ENCODE data around the gene VPS45.
A peak's percentile ranks its signal among the peaks of the same experiment; 100 is the strongest.
"Not testable (repeated sequence)": the region's sequence is repeated elsewhere in the genome, so short reads cannot be mapped to it uniquely, and the experiment has no call there.

Gene VPS45

DNA sequence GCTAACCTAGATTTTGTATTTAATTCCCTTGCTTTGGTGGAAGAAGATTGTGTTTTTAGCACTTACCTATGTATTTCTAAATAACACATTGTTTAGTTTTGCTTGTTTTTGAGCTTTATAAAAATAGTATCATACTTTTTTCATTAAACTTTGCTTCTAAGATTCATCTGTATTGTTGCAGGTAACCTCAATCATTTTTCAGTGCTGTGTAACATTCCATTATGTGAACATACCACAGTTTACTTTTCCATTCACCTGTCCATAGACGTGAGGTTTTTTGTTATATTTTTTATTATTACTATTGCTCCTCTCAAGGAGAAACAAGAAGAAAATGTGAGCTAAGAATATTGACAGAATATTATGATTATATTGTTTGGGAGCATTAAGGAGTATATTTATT is 67.0 kb downstream of the VPS45 start:
- no peak for DNase-seq

- not testable (repeated sequence) for DNase-seq
Measured at GRCh38 chr1:150135400-150135799, 67.8 kb downstream of the VPS45 start.

- DNase-seq = no peak
Measured at GRCh38 chr1:150138044-150138443, 70.5 kb downstream of the VPS45 start.

- no peak for DNase-seq
Measured at GRCh38 chr1:150141452-150141851, 73.9 kb downstream of the VPS45 start.

DNA sequence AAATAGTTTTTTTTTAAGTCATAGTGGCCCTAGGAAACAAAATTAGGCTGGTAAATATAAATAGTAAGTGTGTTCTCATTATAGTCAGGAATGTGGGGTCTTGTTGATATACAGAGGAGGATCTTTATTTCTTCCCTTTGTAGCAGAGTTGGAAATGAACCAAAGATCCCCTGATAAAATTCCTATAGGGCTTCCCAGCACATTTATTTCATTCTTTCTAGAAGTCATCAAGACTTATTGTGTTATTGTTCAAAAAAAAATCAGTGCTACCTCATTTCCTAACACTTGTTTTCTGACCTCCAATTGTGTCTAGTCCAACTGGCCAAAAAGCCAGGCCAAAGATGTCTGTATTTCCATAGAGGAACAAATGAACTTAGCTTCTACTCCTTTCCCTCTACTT is 74.5 kb downstream of the VPS45 start:
- DNase-seq = no peak

DNA sequence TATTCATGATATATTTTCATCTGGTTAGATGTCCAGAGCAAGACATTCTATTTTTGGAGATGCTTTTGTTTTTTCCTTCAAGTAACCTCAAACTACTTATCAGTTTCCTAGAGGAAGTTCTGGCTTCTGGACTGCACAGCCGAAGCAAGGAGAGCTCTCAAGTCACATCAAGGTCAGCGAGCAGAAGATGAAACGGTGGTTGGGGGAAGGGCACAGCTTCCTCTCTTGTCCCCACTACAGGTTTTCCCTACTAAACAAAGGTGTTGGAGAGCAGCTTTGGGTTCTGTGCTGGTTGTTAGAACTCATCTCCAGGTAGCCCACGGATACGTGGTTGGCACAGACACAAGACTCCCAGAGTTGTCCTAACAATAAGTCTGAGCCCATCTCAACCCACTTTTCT is 77.0 kb downstream of the VPS45 start:
- no peak for DNase-seq

- not testable (repeated sequence) for DNase-seq
Measured at GRCh38 chr1:150146016-150146415, 78.4 kb downstream of the VPS45 start.

- no peak for DNase-seq
Measured at GRCh38 chr1:150146849-150147542, 79.4 kb downstream of the VPS45 start.

GRCh38 chr1:150148837-150149270 is 81.3 kb downstream of the VPS45 start:
- no peak for DNase-seq

DNA sequence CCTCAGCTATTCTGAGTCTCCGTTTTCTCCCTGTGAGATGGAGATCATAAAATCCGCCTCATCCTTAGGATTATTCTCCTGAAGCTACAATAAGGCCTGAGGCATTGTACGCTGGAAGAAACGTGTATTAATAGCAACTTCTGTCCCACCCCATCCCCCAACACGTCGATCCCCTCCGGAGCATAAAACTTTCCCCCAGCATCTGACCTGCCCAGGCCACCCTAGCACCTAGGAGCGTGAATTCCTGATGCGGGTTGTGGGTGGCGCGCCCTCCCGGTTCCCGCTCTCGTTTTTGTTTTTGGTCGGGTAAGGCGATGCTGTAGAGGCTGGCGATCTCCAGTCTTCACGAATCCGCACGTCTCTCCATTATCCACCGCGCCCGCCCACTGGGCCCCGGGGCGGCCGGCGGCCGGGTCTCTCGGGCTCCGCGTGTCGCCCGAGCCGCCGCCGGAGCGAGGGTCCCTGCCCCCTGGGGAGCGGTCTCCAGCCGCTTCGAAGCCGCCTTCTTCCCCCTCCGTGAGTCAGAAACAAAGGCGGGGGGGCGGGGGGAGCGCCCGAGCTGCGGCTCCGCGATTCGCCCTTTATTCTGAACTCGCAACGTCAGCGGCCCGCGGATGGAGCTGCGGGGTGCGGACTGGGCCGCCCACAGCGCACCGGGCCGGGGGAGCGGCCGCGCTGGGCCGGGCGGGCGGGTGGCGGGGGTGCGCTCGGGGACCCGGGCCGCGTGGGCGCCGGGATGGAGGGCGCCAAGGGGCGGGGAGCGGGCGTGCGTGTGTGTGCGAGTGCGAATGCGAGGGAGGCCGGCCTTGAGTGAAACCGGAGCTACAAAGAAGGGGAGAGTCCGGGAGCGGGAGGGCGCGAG is 81.9 kb downstream of the VPS45 start, which contains the start of gene PLEKHO1:
Gene PLEKHO1 (plus strand): TSS at position 646 of the 862 bp plus-strand sequence. CDS start 342 bp downstream, outside the sequence.
- DNase-seq = peak; percentile 83

GRCh38 chr1:150150133-150151021 is 82.8 kb downstream of the VPS45 start:
- DNase-seq = peak; percentile 11

DNA sequence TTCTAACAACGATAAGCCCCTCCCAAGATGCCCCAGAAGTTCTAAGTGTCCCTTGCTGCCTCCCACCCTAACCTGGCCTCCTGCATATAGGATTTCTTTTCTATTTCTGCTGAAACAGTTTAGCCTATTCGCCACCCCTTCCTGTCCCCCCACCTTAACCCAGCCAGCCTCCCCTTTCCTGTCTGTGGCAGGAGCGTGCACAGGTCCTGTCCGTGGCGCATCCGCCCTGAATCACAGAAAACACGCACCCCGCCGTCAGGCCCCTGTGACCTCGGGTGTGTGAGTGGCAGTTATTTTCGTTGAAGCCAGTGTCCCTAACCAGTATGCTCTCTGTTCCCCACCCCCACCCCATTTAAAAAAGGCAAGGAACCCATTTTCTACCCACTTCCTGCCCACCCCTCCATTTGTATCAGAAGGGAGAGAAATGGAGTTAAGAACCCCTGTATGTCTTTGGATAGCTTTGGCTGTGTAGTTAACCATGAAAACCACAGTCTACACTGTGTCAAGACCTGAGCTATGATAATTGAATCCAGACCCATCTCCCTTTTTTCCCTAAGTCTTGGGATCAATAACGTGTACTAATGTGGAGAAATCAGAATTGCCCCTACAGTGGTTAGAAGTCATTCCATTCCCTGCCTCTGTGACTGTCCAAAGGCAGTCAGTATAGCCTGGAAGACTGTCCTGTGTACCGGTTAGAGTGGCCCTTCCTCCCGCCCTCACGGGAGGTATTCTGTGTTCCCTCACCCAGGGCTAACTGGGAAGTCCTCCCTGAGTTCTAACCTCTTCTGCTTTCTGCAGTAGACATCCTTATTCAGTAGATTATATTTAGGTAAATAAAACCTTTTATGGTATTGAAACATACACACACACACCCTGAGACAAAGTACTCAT is 84.0 kb downstream of the VPS45 start:
- DNase-seq = no peak

GRCh38 chr1:150152182-150152536 is 84.6 kb downstream of the VPS45 start:
- no peak for DNase-seq

GRCh38 chr1:150152772-150153456 is 85.3 kb downstream of the VPS45 start:
- DNase-seq = no peak

DNA sequence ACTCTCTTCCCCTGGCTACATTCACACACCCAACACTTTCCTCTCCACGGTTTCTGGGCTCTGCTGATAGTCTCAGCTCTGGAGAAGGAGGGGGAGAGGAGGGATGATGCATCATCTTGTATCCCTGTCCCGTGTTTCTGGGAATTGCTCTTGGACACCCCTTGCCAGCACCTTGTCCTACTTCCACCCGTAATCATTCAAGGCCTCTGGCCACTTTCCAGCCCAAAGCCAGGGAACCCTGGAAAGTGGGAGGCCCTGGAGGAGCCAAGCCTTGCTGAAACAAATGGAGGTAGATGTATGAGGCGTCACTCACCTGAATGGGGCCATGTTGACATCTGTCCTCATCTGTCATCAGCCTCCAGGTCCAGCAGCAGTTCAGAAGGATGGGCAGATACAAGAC is 86.6 kb downstream of the VPS45 start:
- no peak for DNase-seq

DNA sequence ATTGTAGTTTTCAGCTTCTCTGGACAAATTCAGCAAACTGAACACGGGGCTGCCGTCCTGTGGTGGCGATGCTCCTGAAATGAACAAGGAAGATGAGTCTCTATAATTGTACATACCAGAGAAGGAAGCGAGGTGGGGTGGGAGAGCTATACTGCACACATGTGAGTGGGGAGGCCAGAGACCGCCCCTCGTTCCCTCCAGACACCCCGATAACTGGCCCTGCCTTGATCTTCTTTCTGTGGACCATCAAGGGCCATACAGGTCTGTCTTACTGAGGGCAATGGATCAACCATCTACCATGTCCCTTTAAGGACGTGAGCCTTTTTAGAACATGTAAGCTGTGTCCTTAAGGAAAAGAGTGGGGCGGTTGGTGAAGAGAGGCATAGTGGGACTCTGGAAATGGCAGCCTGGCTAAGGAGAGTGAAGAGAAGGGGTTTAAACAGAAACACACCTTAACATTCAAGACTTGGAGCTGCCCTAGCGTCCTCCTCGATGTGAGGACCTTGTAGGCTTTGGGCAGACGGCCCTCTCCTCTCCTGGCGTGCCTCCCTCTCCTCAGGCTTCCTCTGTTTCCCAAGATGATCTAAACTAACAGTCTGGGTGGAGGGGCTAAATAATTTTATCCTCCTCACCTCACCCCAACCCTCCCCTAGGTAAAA is 88.0 kb downstream of the VPS45 start:
- DNase-seq = no peak

GRCh38 chr1:150156868-150157603 is 89.5 kb downstream of the VPS45 start:
- no peak for DNase-seq

GRCh38 chr1:150159550-150159949 is 92.0 kb downstream of the VPS45 start:
- no peak for DNase-seq

- DNase-seq = no peak
Measured at GRCh38 chr1:150160964-150161621, 93.5 kb downstream of the VPS45 start.

Measured in NCI-H1092 (cell line).